HG02610 (cell line): ENCODE results near the gene OLFM4.

Source experiments
- ATAC-seq: cut with Tn5 transposase; IDR thresholded peaks from one replicate; pipeline ENCODE4 v1.9.1; 2021; ENCODE audit warnings: mild to moderate bottlenecking, moderate library complexity; ENCODE audit not compliant: unreplicated experiment

OLFM4 gene

GRCh38 chr13:53014495-53015443 lies 13.8 kb upstream of the OLFM4 start:
- ATAC-seq, result no peak

GRCh38 chr13:53015971-53016370 lies 12.6 kb upstream of the OLFM4 start:
- no peak for ATAC-seq

DNA sequence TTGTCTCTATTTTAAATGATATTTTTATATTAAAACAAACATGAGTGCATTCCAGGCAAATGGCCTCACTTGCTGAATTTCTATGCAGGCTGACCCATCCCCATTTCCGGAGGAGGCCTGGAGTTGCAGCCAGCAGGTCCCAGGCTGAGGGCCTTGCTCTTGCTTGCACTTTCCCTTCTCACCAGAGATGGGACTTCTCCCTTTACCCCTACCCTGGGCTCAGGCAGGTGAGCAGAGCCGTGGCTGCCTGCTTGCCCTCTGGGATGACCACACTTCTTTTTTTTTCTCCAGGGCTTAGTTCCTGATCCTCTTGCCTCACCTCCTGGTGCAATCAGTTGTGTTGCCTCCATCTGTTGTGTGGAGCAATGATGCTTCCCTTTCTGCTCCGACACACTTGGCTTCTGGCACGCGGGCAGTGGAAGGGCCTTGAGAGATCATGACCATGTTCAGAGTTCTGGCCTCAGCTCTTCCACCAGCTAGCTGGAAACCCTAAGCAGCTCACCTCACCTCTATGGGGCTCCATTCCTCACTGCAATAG lies 11.1 kb upstream of the OLFM4 start:
- no peak for ATAC-seq

DNA sequence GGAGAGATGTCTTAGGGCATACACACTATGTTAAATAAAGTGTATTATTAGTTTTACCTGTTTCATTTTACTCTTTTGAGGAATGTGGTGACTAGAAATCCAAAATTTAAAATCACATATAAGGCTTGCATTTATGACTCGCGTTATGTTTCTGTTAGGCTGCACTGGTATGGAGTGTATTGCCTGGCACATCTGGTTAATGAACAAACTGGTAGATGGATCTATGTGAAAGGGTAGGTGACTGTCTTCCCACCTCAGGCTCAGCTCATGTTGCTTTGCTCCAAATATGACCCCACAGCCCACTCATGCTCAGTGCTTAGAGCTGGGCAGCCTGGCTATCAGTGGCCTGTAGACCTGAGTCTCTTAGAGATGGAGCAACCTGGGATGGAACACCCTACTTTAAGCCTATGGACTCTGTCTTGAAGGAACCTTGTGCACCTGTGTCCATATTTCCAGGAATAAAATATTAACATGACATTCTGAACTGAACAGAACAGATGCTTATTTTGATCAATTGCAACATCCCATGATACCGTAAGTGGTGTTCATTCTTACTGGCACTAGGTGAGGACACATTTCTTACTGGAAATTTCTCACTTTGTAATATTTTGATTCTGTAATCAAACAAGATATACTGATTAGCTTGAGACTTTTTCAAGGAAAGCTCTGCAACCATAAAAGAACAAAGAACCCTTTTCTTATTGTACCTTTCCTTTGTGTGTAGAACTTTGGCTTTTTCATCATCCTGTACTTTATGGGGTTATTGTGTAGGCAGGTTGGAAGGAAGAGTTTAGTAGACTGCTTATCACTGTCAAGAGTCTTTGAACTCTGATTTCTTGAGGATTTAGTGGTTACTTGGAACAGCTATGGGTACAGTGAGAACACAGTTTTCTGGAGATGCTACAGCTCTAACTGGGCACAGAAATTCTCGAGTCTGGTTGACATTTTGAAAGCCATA lies 9.6 kb upstream of the OLFM4 start:
- no peak for ATAC-seq

DNA sequence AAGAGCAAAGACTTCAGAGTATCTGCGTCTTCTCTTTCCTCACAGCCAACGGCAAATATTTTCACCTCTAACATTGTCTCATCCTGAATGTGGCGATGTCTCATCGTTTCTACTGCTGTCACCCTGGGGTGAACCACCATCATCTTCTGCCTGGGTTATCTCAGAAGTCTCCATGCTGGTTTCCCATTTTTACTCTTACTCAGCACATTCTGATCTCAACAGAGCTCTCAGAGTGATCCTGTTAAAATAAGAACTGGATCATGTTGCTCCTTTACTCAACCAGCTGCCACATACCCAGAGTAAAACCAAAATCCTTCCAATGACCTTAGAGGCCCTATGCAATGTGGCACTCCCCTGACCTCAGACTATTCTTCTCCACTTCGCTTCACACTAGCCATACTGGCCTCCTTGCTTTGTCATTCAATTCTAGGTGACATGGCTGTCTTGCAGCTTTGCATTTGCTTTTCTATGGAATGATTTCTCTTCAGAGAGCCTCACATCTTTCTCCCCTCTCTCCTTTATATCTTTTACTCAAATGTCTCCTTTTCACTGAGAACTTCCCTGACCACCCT lies 7.8 kb upstream of the OLFM4 start:
- no peak for ATAC-seq

DNA sequence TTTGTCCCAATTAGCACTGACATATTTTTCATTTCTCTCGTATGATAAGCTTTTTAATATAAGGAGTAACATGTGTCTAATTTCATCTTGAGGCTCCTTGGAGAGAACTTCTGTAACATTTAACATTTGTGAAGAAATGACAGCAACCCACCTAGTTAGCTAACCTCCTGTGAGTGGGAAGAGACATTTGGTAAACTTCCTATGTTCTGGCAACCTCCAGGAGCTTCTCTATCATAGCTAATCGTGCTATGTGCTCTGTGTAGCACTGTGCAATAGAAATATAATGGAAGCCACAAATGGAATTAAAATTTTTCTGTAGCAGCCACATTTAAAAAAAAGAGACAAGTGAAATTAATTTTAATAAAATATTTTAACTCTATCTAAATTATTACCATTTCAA lies 5.4 kb upstream of the OLFM4 start:
- no peak for ATAC-seq

DNA sequence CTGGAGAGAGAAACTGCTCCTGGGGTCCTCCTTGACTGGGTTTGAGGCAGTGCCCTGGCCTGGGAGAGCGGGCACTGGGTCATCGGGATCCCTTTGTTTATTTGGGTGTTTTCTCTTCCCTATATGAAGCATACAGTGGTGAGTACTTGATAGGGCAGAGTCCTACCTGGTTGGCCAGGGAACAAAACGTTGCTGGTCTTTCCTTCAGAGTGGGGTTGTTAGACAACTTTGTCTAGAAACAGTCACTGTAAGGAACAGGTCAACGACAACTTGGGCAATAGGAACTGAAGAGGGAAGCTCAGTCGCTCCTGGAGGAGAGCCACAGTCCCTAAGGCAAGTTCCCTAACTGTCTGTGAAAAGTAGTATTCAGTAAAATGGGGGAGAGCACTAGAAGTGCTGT lies 550 bp upstream of the OLFM4 start:
- no peak for ATAC-seq

DNA sequence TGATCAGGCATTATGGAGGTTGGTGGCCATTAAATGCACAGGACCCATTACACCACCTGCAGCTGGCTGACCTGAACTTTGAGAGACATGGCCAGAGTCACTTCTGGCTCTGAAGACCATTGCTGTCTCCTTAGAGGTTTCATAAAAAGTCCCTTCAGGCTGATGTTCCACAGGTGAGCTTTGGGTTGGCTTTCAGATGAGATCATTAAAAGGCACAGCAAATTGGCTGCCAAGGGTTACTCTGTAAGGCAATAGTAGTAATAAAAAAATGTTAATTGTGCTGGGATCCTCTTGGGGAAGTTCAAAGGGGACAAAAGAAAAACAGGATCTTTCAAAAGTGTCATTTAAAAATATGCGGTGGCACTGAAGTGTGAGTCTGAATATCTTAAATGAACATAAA lies 4.2 kb downstream of the OLFM4 start:
- no peak for ATAC-seq

GRCh38 chr13:53038993-53039392 lies 10.4 kb downstream of the OLFM4 start:
- no peak for ATAC-seq

DNA sequence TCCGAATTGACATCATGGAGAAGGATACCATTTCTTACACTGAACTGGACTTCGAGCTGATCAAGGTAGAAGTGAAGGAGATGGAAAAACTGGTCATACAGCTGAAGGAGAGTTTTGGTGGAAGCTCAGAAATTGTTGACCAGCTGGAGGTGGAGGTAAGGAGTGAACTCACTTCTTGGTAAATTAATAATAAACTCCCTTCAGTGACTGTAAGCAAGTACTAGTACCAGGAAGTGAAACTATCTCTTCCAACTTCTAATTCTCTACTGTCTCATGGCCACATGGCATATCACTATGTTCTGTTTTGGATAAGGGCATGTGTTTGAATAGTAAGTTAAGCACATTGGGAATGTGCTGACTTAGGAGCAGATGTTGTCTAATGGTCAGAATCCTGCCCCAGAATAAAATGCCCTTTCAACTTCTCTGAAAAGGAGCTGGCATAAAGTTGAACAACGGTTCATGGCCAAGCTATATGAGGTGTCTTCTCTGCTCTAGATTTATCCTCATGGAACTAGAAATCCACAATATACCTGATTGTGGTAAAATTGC lies 13.4 kb downstream of the OLFM4 start:
- ATAC-seq, result no peak

DNA sequence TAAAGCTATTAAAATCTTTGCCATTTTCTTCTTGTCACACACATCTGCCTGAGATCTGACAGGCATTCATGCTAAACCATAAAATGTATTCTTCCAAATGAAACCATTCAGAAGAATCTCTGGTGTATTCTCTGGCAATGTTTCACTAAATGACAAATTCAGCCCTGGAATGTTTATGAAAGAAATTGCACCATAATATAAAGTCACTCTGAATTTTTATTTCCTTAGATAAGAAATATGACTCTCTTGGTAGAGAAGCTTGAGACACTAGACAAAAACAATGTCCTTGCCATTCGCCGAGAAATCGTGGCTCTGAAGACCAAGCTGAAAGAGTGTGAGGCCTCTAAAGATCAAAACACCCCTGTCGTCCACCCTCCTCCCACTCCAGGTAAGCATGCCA lies 14.3 kb downstream of the OLFM4 start:
- no peak for ATAC-seq

- ATAC-seq, result no peak
Observed at GRCh38 chr13:53043398-53043797, 14.8 kb downstream of the OLFM4 start.

GRCh38 chr13:53045189-53045588 lies 16.6 kb downstream of the OLFM4 start:
- ATAC-seq, result no peak

DNA sequence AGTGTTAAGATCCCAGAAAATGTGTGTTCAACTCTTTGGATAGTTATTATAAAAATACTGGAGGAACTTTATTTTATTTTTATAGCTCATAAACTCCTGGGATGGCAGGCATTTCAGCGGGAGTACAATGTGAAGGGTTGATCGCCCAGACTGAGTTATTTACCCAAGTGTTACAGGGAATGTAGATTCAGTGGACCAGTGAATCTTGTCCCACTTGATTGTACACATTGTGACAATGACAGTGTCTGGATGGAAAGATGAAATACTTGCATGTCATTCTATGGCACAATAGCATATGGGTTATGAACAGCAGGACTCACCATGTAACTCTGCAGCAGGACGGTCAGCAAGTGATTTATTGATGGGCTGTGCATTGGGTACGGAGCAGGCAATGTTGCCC lies 20.3 kb downstream of the OLFM4 start:
- no peak for ATAC-seq

DNA sequence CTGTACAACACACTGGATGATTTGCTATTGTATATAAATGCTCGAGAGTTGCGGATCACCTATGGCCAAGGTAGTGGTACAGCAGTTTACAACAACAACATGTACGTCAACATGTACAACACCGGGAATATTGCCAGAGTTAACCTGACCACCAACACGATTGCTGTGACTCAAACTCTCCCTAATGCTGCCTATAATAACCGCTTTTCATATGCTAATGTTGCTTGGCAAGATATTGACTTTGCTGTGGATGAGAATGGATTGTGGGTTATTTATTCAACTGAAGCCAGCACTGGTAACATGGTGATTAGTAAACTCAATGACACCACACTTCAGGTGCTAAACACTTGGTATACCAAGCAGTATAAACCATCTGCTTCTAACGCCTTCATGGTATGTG lies 21.5 kb downstream of the OLFM4 start:
- ATAC-seq, result no peak

GRCh38 chr13:53052675-53053074 lies 24.1 kb downstream of the OLFM4 start:
- no peak for ATAC-seq

- ATAC-seq, result no peak
Observed at GRCh38 chr13:53054569-53054968, 26.0 kb downstream of the OLFM4 start.

DNA sequence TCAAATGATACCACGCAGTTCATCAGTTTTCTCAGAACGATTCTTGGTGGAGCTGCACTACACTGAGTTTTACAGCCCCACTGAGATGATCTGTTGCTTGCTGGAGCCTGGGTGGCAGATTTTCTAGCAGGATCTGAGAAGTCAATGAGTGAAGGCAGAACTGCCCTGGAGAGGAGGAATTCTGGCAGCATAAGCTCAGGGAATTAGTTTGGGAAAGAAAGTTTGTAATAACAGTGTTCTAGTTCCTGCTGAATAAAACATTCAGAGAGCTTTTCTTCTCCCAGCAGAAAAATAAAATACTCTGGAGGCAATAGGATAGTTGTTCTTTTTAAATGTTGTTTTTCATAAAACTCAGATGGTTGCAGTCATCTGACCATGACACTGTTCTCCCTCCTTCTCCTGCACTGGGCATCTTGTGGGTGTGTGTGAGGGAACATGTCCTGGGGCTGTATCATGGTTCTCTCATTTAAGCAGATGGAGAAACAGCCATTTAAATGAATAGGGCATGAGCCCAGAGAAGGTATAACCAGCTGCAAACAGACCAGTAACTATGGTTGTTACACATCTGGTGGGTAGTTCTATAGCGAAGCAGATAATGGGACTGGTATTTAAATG lies 29.6 kb downstream of the OLFM4 start:
- ATAC-seq, result no peak

- ATAC-seq, result no peak
Observed at GRCh38 chr13:53060840-53061490, 32.4 kb downstream of the OLFM4 start.

DNA sequence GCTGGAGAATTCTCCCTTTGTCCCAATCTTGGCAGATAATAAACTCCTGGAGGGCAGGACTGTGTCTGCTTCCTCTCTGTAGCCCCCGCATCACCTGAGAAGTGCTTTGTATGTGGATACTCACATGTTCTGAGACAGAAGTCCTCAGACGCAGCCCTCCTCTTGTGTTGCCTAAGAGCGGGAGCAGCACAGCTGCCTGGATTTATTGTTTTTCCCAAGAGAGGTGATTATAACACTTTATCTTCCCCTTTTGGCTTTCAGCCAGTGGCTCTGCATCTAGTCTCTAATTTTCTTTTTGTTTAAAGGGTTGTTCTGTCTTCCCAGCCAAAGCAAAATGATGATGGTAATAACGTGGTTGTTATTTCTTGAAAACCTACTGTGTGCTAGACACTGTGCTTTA lies 36.1 kb downstream of the OLFM4 start:
- no peak for ATAC-seq
